Measurements from ENCODE around the gene PSPC1.
A peak's percentile ranks its signal among the peaks of the same experiment; 100 is the strongest.
"Not testable (repeated sequence)": the region's sequence is repeated elsewhere in the genome, so short reads cannot be mapped to it uniquely, and the experiment has no call there.

PSPC1 gene

GRCh38 chr13:19782727-19783682 is at the start of gene PSPC1:
PSPC1 (minus strand) TSS chr13:19782945; CDS start chr13:19782757, 188 bp downstream.
- peak; percentile 85 to 89 for DNase-seq

- no peak for DNase-seq
Observed at GRCh38 chr13:19822673-19823072, 39.9 kb upstream of the PSPC1 start.

- DNase-seq, result no peak
Observed at GRCh38 chr13:19818223-19818842, 35.6 kb upstream of the PSPC1 start.

- DNase-seq, result no peak
Observed at GRCh38 chr13:19817510-19818158, 34.9 kb upstream of the PSPC1 start.

- no peak for DNase-seq
Observed at GRCh38 chr13:19817106-19817505, 34.4 kb upstream of the PSPC1 start.

GRCh38 chr13:19815842-19816241 is 33.1 kb upstream of the PSPC1 start:
- not testable (repeated sequence) for DNase-seq

GRCh38 chr13:19810996-19811881 is 28.5 kb upstream of the PSPC1 start:
- no peak for DNase-seq

- no peak for DNase-seq
Observed at GRCh38 chr13:19810151-19810550, 27.4 kb upstream of the PSPC1 start.

- DNase-seq, result no peak
Observed at GRCh38 chr13:19805765-19806164, 23.0 kb upstream of the PSPC1 start.

GRCh38 chr13:19795956-19796355 is 13.2 kb upstream of the PSPC1 start:
- no peak for DNase-seq

GRCh38 chr13:19794631-19795030 is 11.9 kb upstream of the PSPC1 start:
- no peak for DNase-seq

GRCh38 chr13:19791953-19792537 is 9.3 kb upstream of the PSPC1 start:
- no peak for DNase-seq

GRCh38 chr13:19782049-19782726 is 557 bp downstream of the PSPC1 start:
- peak in 1 of 2 experiments; percentile 11 for DNase-seq

GRCh38 chr13:19781526-19781925 is 1.2 kb downstream of the PSPC1 start:
- no peak for DNase-seq

- not testable (repeated sequence) for DNase-seq
Observed at GRCh38 chr13:19780753-19781418, 1.9 kb downstream of the PSPC1 start.

GRCh38 chr13:19772306-19772705 is 10.4 kb downstream of the PSPC1 start:
- DNase-seq, result no peak

GRCh38 chr13:19769854-19770253 is 12.9 kb downstream of the PSPC1 start:
- no peak for DNase-seq

GRCh38 chr13:19767966-19768365 is 14.8 kb downstream of the PSPC1 start:
- no peak for DNase-seq

GRCh38 chr13:19766591-19766990 is 16.2 kb downstream of the PSPC1 start:
- DNase-seq, result no peak

GRCh38 chr13:19764237-19764636 is 18.5 kb downstream of the PSPC1 start:
- DNase-seq, result no peak

- no peak for DNase-seq
Observed at GRCh38 chr13:19763618-19764017, 19.1 kb downstream of the PSPC1 start.
